VCaP (cell line): ENCODE results near the gene IL36RN.

ENCODE experiments used
- H3K27ac ChIP-seq: fragments of 450-650 bp; 2 replicates; pipeline ENCODE4 v1.5.1; 2017
- CTCF ChIP-seq: fragments of 450-650 bp; conservative IDR thresholded peaks from 2 replicates; pipeline ENCODE4 v1.5.1; 2017; ENCODE audit warnings: mild to moderate bottlenecking, moderate library complexity

IL36RN gene

GRCh38 chr2:113060396-113060795, 1.4 kb downstream of the IL36RN start:
- no peak for TF ChIP-seq CTCF
- no peak overlapping the region for H3K27ac ChIP-seq

- no peak overlapping the region for H3K27ac ChIP-seq
- no peak for TF ChIP-seq CTCF
These were observed 1.8 kb downstream of the IL36RN start for GRCh38 chr2:113060796-113061195.

GRCh38 chr2:113061241-113061640, 2.2 kb downstream of the IL36RN start:
- H3K27ac ChIP-seq: no peak overlapping the region
- no peak for TF ChIP-seq CTCF

DNA sequence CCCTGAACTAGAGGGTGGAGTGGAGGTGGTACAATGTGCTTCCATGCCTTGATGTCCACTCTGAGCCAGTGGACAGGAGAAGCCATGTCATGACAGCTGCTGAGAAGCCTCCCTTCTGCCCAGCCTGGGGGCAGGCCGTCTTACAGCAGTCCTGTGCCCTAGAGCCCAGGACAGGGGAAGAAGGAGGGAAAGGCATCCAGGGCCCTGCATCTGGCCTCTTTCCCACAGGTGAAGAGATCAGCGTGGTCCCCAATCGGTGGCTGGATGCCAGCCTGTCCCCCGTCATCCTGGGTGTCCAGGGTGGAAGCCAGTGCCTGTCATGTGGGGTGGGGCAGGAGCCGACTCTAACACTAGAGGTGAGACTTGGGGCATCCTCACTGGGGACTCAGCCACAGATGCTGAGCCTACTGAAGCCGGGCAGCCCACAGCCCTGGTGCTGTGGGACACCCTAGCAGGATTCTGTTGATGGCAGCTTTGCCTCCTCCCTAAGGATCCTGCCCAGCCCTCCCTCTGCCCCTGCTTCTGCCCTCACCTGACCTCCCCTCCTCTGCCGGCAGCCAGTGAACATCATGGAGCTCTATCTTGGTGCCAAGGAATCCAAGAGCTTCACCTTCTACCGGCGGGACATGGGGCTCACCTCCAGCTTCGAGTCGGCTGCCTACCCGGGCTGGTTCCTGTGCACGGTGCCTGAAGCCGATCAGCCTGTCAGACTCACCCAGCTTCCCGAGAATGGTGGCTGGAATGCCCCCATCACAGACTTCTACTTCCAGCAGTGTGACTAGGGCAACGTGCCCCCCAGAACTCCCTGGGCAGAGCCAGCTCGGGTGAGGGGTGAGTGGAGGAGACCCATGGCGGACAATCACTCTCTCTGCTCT, 3.1 kb downstream of the IL36RN start:
- no peak for TF ChIP-seq CTCF

GRCh38 chr2:113064281-113064680, 5.3 kb downstream of the IL36RN start:
- H3K27ac ChIP-seq: no peak overlapping the region
- TF ChIP-seq CTCF: no peak

More for the DNA sequence above, 3.1 kb downstream of the IL36RN start:
- no peak overlapping the region for H3K27ac ChIP-seq

DNA sequence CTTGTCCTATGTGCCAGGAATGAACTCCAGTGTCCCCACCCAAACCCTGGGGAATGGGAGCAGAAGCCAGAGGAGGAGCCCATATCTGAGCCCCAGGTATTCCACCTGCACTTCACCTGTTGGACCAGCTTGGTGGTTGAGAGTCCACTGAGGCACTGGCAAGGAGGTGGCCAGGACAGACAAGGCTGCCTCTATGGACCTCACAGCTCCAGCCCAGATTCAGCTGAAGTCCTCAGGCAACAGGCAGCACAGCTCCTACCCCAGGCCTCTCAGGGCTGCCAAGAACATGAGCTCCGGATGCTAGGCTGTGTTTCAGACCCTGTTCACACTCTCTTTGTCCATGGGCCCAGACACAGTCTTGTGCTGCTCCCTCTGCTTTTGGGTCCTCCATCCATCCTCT, 5.9 kb downstream of the IL36RN start:
- H3K27ac ChIP-seq: no peak overlapping the region
- TF ChIP-seq CTCF: no peak

DNA sequence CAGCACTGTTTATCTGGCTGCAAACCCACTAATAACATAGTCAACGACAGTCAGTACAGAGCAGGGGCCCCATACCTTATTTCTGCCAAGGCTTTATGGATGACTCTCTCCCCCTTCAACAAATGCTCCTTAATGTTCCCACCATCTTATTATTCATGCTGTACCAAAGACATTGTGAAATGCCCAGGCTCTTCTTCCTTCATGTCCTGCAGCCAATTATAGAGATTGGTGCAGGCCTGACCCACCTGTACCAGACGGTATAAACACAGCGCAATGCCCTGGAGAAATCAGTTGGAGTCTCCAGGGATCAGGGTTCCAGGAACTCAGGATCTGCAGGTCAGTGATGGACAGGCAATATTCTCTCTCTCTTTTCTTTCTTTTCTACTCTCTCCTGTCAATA, 8.7 kb downstream of the IL36RN start, which contains the start of gene IL1F10:
Gene IL1F10, plus strand, starts transcription at position 290 of the 400 bp plus-strand sequence. CDS start 4,769 bp downstream, outside the sequence.
- TF ChIP-seq CTCF: no peak
- H3K27ac ChIP-seq: peak within 1 kb of the TSS; percentile 95
